TTC549 (cell line): Measurements from ENCODE around the gene RGS18.
"Not testable (repeated sequence)": the region's sequence is repeated elsewhere in the genome, so short reads cannot be mapped to it uniquely, and the experiment has no call there.

Source experiments
- FAIRE-seq: peaks from 2 replicates; lab custom pipeline; 2012; peaks lifted over from hg19 to GRCh38; lab: Jason Lieb, UNC

Gene RGS18

DNA sequence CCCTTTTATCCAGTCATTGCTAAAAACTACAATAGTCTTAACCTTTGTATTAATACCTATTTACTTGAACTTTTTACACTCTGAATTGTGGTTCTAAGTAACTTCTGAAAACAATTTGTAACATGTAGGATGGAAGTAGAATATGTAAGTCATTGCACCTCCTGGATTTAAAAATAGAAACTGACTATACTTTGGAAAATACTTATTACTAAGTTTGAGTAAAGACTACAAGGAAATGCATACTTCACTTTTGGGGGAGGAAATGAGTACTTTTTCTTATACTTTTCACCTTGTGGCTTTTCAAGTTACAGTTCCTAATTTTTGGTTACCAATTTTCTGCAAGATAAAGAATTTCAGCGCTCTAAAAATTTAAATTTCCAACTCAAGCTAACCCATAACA lies 8.7 kb downstream of the RGS18 start:
- no peak for FAIRE-seq

DNA sequence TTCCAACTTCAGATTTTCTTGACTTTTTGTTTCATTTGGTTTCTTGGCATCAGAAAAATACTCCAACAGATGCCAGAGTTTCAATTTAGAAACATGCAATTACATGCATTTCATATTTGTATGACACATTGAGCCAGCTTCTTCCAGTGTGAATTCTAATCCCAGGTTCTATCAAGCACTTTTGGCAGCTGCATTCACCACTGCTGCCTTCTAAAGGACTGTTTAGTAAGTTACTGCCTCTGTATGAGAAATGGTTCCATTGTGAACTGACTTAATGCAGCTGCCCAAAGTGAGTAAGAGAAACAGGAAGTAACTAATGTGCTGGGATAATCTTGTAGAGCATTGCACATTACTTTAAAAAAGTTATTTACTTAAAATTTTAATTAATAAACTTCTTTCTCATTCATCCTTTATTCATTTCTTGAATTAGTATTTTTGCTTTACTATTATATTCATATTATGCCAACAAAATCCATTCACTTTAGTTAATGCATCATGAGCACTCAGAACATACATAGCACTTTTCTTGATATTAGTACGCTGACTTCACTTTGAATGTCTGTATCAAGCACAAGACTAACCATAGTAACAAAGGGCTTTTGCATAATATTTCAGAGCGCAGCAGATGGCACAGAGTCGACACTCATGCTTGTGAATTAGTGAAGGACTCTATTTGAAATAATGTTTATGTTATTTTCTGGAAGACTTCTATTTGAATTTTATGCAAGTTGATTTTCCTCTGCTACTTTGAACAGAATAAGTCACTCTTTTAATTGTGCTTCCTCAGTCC lies 9.8 kb downstream of the RGS18 start:
- FAIRE-seq, result no peak

DNA sequence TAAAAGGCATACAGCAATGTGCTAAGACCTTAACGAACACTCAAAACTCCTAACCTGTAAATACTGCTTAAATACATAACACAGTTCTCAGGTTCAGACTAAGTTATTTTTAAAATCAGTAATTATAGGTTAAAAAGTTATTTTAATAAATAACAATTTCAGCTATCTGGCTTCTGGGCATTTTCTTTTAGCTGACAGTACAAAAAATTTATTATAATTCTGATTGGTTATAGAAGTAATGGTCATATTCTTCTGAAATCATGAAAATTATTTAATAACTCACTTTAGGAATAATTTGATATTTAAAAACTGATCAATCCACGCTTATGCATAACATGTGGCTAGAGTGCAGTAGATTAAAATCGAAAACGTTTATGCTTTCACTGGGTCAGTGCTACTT lies 10.7 kb downstream of the RGS18 start:
- peak; percentile 34 for FAIRE-seq

GRCh38 chr1:192170196-192170984 lies 12.1 kb downstream of the RGS18 start:
- FAIRE-seq, result no peak

DNA sequence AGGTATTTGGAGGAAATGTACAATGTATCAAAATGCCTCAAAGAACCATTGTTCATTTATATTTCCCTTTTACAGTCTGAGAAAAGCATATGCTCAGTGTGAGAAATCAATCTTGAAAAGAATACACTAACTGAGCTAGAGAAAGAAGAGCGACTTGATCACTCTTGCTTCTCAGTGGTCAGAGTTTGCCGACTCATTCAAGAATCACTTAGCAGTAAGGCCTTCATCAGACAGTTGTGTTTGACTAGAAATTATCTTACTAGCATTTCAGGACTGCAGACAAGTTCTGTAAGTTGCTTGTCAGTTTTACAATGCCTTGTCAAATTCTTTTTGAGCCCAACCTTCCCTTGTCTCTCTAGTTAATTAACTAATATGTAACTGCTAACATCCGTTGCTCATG lies 12.9 kb downstream of the RGS18 start:
- FAIRE-seq, result no peak

GRCh38 chr1:192175971-192176370 lies 17.7 kb downstream of the RGS18 start:
- no peak for FAIRE-seq

DNA sequence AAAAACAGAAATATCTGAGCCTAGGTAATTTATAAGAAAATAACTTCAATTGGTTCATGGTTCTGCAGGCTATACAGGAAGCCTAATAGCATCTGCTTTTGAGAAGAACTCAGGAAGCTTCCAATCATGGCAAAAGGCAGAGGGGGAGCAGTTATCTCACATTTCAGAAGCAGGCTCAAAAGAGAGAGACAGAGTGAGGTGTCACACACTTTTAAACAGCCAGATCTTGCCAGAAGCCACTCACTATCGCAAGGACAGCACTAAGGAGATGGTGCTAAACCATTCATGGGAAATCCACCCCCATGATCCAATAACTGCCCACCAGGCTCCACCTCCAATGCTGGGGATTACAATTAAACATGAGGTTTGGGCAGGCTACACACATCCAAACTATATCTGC lies 25.5 kb downstream of the RGS18 start:
- FAIRE-seq, result no peak

GRCh38 chr1:192186197-192186596 lies 27.9 kb downstream of the RGS18 start:
- FAIRE-seq, result no peak

GRCh38 chr1:192190066-192190465 lies 31.8 kb downstream of the RGS18 start:
- FAIRE-seq, result no peak

DNA sequence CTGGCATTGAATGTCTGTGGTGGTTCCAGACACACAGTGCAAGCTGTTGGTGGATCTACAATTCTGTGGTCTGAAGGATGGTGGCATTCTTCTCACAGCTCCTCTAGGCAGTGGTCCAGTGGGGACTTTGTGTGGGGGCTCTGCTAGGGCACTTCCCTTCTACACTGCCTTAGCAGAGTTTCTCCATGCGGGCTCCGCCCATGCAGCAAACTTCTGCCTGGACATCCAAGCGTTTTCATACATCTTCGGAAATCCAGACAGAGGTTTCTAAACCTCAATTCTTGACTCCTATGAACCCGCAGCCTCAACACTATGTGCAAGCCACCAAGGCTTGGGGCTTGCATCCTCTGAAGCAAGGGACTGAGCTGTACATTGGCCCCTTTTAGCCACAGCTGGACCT lies 43.0 kb downstream of the RGS18 start:
- no peak for FAIRE-seq

DNA sequence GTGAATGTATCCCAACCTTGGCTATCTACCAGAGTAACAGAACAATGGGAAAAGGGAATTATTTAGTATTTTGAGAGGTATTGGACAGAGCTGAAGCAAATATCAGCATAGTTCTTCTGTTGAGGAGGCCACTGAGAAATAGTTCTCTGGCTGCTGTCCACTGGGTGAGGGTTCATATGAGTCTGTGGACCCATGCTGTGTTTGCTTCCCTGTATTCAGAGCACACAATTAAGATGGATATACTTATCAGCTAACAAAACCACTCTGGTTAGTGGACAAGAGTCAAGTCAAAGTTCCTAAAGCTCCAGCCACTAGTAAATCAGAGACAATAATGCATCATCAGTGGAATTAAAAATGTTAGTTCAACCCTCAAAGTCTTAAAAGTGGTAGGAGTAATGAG lies 66.1 kb downstream of the RGS18 start:
- no peak for FAIRE-seq

DNA sequence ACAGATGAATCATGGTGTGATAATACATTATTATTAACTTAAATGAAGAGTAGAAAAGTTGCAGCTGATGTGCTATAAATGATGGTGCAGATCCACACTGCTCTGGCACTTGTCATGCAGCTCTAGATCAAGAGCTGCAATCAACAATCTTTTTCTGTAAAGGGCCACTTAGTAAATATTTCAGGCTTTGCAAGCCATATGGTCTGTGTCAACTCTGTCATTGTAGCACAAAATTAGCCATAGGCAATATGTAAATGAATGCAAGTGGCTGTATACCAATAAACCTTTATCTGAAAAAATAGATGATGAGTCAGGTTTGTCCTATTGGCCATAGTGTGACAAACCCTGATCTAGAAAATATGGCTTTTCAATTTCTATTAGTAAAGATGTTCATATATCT lies 66.6 kb downstream of the RGS18 start:
- FAIRE-seq, result no peak

DNA sequence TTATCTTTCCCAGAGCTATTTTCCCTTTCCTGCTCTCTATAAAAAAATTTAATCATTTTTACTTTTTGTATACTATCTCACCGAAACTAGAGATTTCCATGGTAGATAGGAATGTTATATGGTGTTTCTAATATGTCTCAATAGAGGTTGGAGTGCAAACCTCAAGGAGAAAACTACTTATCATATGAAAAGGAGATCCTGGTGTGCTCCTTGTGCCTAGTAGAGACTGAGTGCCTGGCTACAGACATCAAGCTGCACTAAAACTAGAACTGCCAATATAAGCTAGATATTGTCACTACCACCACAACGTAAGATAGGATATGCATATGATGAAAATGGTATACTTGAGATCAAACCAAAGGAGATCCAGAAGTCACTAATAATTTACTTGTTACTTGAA lies 67.0 kb downstream of the RGS18 start:
- FAIRE-seq, result no peak

DNA sequence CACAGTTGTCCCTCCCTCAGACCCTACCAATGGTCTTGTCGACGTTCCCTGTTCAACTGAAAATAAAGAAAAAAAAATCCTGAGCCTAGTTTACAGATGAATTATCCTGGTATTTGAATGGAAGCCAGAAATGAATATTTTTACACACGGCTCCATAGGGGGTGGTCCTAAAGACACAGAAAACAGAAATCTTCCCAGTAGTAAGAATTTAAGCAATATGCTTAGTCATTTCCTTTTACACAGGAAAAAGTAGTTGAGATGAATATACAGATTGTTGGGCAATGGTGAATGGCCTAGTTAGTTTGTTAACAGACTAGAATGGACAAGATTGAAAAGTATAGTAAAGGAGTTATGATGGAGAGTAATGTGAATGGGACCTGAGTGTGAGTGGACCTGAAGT lies 67.4 kb downstream of the RGS18 start:
- FAIRE-seq, result no peak

GRCh38 chr1:192227330-192227729 lies 69.1 kb downstream of the RGS18 start:
- FAIRE-seq, result no peak

DNA sequence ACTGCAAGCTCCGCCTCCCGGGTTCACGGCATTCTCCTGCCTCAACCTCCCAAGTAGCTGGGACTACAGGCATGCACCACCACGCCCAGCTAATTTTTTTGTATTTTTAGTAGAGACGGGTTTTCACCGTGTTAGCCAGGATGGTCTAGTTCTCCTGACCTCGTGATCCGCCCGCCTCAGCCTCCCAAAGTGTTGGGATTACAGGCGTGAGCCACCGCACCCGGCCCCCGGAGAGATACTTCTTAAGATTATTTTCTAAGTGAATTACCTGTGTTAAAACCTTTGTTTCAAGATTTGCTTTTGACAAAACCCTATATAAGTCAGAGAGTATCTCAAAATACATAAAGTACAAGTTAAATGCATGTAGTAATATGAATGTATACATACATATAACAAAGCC lies 69.7 kb downstream of the RGS18 start:
- not testable (repeated sequence) for FAIRE-seq

GRCh38 chr1:192232817-192233417 lies 74.7 kb downstream of the RGS18 start:
- no peak for FAIRE-seq

- FAIRE-seq, result no peak
These were observed 76.9 kb downstream of the RGS18 start for GRCh38 chr1:192235127-192235526.
